Measurements from ENCODE around the gene EPS15. TPM values are rescaled to one million over a fixed set of nuclear protein-coding genes. Genes with fewer than 3 reads are reported as not detected.

The EPS15 gene
- total RNA-seq, 4 donors from 2014 or later: 53.5 to 106 (median 74.2) TPM

- 56 to 60% methylated on average over 1 of the region's 3 CpGs for WGBS, 2 donors (ENCODE audit: low coverage in 1 of 2)
- no peaks in the 10 kb centered on the region for H3K9me3 ChIP-seq
- TF ChIP-seq EP300 (IDR thresholded peaks at IDR 0.05) (no peak), CTCF (IDR thresholded peaks at IDR 0.05) (no peak), POLR2A (IDR thresholded peaks at IDR 0.05) (no peak), POLR2AphosphoS5 (IDR thresholded peaks at IDR 0.05) (no peak)
These were observed 204.1 kb downstream of the EPS15 start for GRCh38 chr1:51314974-51315373.

GRCh38 chr1:51313961-51314777, 204.9 kb downstream of the EPS15 start:
- Histone ChIP-seq H3K36me3 (no peaks in the 10 kb centered on the region), H3K4me3 (no peak overlapping the region), H3K4me1 (peaks cover 0 to 10% (median 0%) of the 10 kb centered on the region in 3 donors), H3K27ac (no peak overlapping the region), H3K9me3 (no peaks in the 10 kb centered on the region), H3K27me3 (no peaks in the 10 kb centered on the region)
- TF ChIP-seq POLR2AphosphoS5 (IDR thresholded peaks at IDR 0.05): peak; percentile 49
- TF ChIP-seq POLR2A (IDR thresholded peaks at IDR 0.05): no peak
- TF ChIP-seq CTCF (IDR thresholded peaks at IDR 0.05): no peak
- TF ChIP-seq EP300 (IDR thresholded peaks at IDR 0.05): no peak
- peak; percentile 29 for ATAC-seq
- 20 to 87% methylated on average over 1 to 5 of the region's 12 CpGs for WGBS, 2 donors (ENCODE audit: low coverage in 1 of 2)

More at GRCh38 chr1:51314974-51315373, 204.1 kb downstream of the EPS15 start:
- peaks cover 0 to 10% (median 0%) of the 10 kb centered on the region in 3 donors for H3K4me1 ChIP-seq
- H3K36me3 ChIP-seq: no peaks in the 10 kb centered on the region
- ATAC-seq: no peak
- no peak overlapping the region for H3K27ac ChIP-seq
- H3K4me3 ChIP-seq: no peak overlapping the region
- H3K27me3 ChIP-seq: no peaks in the 10 kb centered on the region

DNA sequence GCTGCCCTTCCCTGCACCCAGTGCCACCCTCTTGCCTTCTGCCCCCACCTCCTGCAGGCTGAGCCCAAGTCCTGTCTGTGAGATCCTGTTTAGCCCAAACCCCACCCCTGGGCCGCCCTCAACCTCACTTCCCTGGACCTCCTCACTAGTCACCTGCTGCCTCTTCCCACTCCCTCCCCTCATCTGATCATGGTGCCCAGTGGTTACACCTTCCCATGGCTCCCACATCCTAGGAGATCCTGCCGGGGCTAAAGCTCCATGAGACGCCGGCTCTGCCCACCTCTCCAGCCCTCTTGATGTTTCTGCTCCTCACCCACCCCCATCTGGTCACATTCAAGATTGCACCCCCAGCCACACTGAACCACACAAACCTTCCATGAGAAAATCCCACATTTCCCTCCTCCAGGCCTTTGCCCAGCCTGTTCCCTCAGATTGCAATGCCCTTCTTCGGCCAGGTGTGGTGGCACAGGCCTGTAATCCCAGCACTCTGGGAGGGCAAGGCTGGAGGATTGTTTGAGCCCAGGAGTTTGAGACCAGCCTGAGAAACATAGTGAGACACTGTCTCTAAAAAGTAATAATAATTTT, 205.7 kb downstream of the EPS15 start:
- Histone ChIP-seq H3K27me3 (no peaks in the 10 kb centered on the region), H3K4me1 (peaks cover 0 to 10% (median 0%) of the 10 kb centered on the region in 3 donors), H3K36me3 (no peaks in the 10 kb centered on the region), H3K9me3 (no peaks in the 10 kb centered on the region), H3K4me3 (no peak overlapping the region), H3K27ac (no peak overlapping the region)
- TF ChIP-seq POLR2A (IDR thresholded peaks at IDR 0.05) (no peak), EP300 (IDR thresholded peaks at IDR 0.05) (no peak)
- ATAC-seq: no peak
- WGBS, 2 donors (ENCODE audit: low coverage in 1 of 2): 86 to 100% methylated on average over 4 to 5 of the region's 5 CpGs

DNA sequence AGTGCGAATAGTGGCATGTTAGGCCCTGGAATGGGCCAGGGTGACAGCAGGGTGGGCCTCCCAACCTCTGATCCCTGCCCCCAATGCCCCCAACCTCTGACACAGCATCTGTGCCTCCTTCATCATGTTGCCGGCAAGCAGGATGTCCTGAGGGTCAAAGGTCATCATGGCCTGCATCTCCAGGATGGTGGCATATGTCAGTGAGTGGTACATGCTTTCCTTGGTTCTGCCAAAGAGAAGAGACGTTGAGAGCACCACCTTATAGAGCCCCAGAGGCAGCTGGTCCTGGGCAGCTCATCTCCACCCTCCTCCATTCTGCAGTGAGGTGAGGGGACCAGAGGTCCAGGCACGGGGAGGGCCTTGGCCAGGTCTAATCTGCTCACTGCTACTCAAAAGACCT, 206.3 kb downstream of the EPS15 start:
- no peak for ATAC-seq
- Histone ChIP-seq H3K27ac (no peak overlapping the region), H3K27me3 (no peaks in the 10 kb centered on the region), H3K36me3 (no peaks in the 10 kb centered on the region), H3K4me1 (peaks cover 0 to 10% (median 0%) of the 10 kb centered on the region in 3 donors), H3K9me3 (no peaks in the 10 kb centered on the region), H3K4me3 (no peak overlapping the region)
- WGBS, 2 donors (ENCODE audit: low coverage in 1 of 2): 83 to 100% methylated on average over 1 of the region's 4 CpGs
- TF ChIP-seq POLR2AphosphoS5 (IDR thresholded peaks at IDR 0.05) (no peak), POLR2A (IDR thresholded peaks at IDR 0.05) (no peak), EP300 (IDR thresholded peaks at IDR 0.05) (no peak), CTCF (IDR thresholded peaks at IDR 0.05) (no peak)

DNA sequence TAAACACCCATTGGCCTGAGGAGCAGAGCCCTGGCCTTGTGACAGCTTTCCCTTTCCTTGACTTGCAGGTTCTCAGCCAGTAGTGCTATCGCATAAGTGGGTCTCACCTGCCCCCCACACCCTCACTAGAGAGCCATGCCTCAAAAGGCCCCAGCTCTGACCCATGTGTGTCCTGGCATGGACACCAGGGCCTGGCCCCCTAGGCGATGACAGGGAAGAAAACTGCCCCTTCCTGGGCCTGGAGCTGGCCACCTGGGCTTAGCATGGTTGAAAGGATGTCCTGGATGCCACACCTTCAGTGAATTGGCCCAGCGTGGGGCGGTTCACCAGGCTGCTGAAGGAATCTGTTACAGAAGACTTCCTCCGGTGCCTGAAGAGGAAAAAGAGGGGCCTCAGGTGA, 207.2 kb downstream of the EPS15 start:
- Histone ChIP-seq H3K4me1 (peaks cover 0 to 10% (median 0%) of the 10 kb centered on the region in 3 donors), H3K27ac (no peak overlapping the region), H3K4me3 (no peak overlapping the region), H3K27me3 (no peaks in the 10 kb centered on the region), H3K9me3 (no peaks in the 10 kb centered on the region), H3K36me3 (no peaks in the 10 kb centered on the region)
- TF ChIP-seq CTCF (IDR thresholded peaks at IDR 0.05) (no peak), EP300 (IDR thresholded peaks at IDR 0.05) (no peak), POLR2A (IDR thresholded peaks at IDR 0.05) (no peak), POLR2AphosphoS5 (IDR thresholded peaks at IDR 0.05) (no peak)
- ATAC-seq: no peak
- WGBS, 2 donors (ENCODE audit: low coverage in 1 of 2): 100% methylated on average over 1 of the region's 5 CpGs; no CpG with 5 or more reads in 1 of the 2 donors

All from gastroesophageal sphincter (tissue), 4 donors.